ENCODE data around the gene KREMEN1.
A peak's percentile ranks its signal among the peaks of the same experiment; 100 is the strongest.

Gene KREMEN1

DNA sequence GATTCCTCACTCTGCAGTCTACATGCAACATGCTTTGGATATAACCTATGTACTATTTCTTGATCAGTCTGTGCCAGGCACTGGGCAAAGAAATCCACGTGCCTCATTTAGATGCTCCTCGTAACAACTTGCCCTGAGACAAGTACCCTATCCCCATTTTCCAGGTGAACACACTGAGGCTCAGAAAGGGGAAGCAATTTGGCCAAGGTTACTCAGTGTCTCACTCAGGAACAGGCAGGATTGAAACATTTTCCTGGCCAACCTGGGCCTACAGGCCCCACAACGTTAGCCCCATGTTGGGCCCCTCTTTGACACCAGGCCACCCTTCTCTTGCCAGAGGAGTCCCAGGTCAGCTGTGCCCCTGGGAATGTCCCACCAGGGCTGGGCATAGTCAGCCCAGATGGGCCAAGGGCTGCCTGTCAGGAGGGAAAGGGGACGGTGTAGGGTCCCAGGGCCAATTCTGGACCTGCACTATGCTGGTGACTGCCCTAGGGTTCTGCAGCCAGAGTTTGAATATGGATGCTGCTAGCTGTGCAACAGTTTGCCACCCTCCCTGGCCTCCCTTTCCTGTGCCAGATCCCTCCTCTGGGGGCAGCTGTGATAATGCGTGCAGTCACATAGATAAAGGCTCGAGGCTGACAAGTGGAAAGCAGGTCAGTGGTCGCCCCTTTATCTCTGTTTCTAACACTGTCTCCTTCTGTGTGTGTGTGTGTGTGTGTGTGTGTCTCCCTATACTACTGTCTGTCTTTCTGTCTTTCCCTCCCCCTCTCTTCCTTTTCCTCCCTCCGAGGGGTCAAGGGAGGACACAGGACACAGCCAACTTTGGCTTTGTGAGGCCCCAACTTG, 122.5 kb downstream of the KREMEN1 start:
- no peak for DNase-seq

DNA sequence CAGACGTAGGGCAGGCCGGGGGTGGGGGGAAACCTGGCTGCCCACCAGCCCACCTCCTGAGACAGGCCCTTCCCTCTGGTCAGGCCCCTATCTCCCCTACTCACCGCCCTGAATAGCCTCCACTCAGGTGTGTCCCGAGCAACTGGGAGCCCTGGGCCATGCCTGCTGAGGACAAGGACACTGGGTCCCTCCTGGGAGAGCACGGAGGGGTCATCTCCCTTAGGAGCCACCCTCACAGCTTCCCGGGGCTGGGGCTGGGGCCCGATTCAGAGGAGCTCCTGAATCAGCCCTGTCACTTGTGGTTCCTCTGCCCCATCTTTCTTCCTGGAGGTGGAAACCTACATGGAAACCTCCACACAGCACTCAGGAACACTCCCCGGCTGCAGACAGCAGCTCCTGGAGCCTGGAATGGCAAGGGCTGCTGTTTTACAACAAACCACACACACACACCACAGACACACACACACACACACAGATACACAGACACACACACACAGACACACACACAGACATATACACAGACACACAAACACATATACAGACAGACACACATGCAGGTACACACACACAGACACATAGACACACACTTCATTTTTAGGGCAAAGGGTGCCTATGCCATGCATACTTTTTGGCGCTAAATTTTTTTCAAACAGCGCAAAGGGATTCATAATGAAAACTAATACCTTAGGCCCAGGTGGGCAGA, 123.3 kb downstream of the KREMEN1 start:
- DNase-seq = no peak

- no peak for DNase-seq
Observed at GRCh38 chr22:29197096-29197495, 124.3 kb downstream of the KREMEN1 start.

DNA sequence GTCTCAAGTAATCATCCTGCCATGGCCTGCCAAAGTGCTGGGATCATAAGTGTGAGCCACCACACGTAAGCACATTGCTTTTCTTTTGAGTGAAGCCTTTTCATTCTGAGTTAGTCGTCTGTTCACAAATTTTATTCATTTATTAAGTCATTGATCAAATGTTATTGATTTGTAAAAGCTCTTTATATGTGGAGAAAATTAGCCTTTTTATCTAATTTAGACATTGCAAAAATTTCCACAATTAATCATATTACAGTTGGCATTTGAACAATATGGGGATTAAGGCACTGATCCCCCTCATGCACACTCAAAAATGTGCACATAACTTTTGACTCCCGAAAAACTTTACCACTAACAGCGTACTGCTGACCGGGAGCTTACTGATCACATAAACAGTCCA, 125.4 kb downstream of the KREMEN1 start:
- no peak for DNase-seq

DNA sequence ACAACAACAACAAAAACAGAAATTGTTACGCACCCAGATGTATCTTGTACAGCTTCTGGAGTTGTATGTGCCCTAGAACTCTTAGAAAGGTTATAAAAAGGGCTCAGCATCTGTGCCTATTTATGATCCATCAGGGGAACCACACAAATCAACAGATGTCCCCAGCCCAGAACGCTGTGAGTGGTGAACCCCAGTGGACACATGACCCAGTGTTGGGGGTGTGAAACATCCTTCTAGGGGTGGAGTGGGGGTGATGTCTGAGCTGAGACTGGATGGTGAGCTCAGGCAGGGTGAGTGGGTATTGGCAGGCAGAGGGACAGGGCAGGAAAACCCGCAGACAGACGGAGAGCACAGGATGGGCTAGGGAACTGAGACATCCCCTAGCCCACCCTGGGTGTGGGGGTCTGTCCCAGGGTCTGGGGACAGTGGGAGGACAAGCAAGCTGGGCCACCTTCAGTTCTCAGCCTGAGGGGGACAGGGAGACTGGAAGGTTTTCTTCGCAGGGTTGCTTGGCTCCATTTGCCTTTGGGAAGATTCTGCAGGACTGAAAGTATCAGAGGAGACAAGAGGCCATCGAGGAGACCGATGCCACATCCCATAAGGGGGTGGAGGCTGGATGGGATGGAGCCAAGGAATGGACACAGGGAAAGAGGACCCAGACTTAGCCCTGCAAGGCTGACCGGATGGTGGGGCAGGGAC, 127.0 kb downstream of the KREMEN1 start:
- no peak for DNase-seq

DNA sequence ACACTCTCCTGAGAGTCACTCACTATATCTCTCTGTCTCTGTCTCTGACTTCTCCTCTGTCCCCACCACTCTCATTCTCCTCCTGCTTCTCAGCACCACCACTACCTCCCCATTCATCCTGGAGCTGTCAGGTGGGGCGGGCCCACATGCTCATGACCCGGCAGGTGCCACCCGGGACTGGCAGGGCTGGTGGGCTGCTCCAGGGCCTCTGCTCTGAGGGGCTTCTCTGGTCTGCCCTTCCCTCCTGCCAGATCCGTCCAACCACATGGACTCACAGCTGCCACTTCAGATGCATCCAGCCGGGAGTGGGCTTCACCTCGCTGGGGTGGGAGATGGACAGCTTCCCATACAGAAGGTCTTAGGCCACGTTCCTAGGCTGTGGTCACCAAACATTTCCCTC, 128.1 kb downstream of the KREMEN1 start:
- DNase-seq = no peak

GRCh38 chr22:29201782-29202181, 128.9 kb downstream of the KREMEN1 start:
- DNase-seq = no peak

- peak; percentile 34 for DNase-seq
Observed at GRCh38 chr22:29202212-29203192, 129.7 kb downstream of the KREMEN1 start.

GRCh38 chr22:29203488-29204454, 130.9 kb downstream of the KREMEN1 start:
- no peak for DNase-seq

DNA sequence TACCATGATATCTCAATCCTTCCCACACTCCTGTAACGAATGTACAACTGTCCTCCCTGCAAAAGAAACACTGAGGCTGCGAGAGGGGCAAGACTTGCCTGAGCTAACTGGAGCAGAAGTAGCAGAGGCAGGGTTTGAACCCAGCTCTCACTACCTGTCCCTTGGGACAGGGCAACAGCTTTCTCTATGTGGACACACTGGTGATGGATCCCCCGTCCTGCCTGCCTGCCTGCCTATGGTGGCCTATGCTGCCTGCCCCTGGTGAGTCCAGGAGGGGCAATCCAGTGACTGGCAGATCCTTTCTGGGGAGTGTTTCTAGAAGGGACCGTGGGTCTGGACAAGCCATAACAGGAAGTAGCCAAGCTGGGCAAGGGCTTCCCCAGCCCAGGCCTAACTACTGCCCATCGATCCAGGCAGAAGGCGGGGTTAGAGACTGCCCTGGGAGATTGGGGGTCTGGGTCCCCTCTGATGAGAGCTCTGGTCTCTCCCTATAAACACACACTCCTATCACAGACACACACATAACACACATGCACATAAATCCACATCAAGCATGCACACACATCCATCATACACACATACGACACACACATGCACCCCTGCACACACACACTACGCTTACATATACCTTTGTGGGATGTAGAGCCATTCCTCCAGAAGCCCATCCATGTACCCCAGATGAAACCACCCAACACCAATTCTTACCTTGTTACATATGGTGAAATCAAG, 131.8 kb downstream of the KREMEN1 start:
- DNase-seq = no peak

- DNase-seq = no peak
Observed at GRCh38 chr22:29205252-29205593, 132.4 kb downstream of the KREMEN1 start.

GRCh38 chr22:29205594-29206371, 132.9 kb downstream of the KREMEN1 start, which contains the start of gene EMID1:
TSS of gene EMID1 (plus strand) at chr22:29205896. CDS start at chr22:29206039, 143 bp downstream.
- peak; percentile 29 for DNase-seq

DNA sequence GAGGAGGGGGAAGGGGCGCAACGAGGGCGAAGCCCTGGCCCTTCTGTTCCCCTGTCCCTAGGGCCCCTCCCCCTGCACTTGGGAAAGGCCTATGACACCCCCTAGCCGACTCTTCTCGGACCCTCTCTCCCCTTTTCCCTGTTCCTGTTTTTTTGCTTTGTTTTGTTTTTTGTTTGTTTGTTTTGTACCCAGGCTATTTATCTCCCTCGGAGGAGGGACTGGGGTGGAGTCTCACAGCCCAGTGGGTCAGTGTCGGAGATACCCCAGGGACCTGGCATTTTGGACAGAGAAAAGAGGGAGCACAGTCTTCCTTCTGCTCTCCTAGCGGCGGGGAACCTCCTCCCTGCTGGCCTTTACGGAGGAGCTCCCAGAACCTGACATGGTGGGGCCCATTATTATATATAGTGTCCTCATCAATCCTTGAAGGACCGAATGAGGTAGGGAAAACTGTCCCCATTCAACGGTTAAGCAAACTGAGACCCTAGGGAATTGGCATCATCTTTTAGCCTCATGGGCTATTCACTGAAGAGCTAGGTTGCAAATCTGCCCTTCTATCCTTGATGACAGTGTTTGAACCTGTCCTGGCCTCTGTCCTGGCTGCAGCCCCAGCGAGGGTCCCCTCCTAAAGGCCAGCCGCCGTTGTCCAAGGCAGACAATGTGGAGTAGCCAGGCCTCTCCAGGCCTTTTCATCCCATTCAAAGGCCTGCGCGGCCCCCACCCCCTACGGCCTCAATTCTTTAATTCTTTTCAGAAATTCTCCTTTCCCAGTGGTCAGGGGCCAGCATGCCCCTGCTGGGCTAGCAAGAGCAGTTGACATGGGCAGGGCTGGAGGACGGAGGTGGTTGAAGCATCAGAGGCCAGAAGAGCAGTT, 133.8 kb downstream of the KREMEN1 start:
- DNase-seq = no peak

GRCh38 chr22:29207243-29207550, 134.4 kb downstream of the KREMEN1 start:
- no peak for DNase-seq

DNA sequence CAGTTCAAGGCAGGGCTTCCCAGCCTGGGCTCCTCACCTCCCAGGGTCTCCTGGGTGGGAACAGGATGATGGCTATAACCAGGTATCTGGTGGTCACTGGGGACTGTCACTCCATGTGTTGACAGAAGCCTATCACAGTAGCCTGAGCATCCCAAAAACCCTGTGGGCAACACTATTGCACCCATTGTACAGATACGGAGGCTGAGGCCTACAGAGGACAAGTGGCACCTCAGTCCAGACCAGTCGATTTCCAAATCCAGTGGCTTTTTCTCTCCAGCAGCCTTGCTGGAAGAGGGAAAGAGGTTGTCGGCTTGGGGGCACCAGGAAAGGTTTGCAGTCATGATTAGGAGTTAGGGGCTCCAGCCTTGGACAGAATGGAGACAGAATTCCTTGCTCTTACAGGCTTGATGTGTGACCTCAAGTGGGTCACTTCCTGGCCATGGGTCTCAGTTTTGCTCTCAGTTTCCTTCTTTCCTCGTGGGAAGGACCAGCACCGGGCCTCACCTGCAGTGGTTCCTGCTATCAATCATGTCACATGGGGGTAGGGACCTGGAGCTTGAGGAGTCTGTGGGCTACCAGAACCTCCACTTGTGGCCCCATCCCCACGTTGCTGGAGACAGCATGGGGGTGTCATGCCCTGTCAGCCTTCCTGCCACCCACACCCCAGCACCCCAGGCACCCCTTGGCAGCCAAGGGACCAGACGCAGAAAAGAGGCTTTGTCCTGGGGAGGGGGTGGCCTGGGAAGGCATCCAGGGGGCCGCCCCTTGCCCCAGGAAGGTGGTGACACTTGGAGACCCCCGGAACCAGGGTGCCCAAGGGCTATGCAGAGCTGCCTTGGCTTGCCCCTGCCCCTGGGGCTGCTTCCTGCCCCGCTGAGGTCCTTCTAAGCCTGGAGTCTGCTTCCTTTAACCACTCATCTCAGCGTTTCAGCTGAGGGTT, 135.0 kb downstream of the KREMEN1 start:
- DNase-seq = no peak

- no peak for DNase-seq
Observed at GRCh38 chr22:29208502-29208862, 135.6 kb downstream of the KREMEN1 start.

DNA sequence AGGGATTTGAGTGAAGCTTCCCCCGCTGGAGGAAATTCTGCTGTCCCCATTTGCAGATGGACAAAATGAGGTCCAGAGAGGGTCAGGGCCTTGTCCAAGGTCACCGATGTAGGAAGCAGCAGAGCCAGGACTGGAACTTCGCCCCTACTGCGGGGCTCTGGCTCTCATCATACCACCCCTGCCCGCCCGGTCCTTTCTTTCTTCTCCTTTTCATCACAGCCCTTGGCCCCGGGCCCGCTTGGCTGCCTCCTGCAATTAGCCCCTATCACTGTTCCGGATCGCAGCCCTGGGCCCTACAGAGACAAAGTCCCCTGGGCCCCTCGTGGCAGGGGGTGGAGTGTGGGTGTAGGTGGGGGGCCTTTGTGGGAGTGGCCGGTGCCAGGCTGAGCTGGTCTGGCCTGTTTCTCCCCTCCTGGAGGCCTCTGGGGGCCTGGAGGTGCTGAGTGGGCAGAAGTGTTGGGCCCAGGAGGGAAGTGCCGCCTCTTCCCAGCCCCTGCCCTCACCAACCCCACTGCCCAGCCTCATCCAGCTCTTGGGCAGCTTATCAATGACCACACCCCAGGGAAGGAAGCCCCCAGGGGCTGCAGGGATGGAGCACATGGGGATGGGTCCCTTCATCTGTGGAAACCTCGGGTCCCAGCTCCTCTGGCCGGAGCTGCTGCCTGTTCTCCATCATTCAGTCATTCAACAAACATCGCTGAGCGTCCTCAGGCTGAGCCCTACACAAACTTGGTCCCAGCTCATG, 136.2 kb downstream of the KREMEN1 start:
- DNase-seq = no peak

All from activated CD8-positive, alpha-beta memory T cell treated with anti-CD3 and anti-CD28 coated beads, Interleukin-2, amount 50 U/mL, for 4 hours (primary cell).